Activated CD4-positive, alpha-beta T cell treated with anti-CD3 and anti-CD28 coated beads, Interleukin-2, Interleukin-6, amounts not matched to agents 100 ng/mL and 50 ng/mL, durations not matched to agents 16 hours and 8 hours (primary cell): ENCODE data around the gene RAB31.
"Not testable (repeated sequence)": the region's sequence is repeated elsewhere in the genome, so short reads cannot be mapped to it uniquely, and the experiment has no call there.

Source experiments
- DNase-seq: peaks from one replicate; pipeline ENCODE4 v3.0.0-alpha.2; 2020

Gene RAB31

GRCh38 chr18:9764011-9764481 lies 55.9 kb downstream of the RAB31 start:
- no peak for DNase-seq

- DNase-seq, result no peak
These were observed 57.4 kb downstream of the RAB31 start for GRCh38 chr18:9765501-9765900.

GRCh38 chr18:9766076-9766481 lies 58.0 kb downstream of the RAB31 start:
- DNase-seq, result no peak

DNA sequence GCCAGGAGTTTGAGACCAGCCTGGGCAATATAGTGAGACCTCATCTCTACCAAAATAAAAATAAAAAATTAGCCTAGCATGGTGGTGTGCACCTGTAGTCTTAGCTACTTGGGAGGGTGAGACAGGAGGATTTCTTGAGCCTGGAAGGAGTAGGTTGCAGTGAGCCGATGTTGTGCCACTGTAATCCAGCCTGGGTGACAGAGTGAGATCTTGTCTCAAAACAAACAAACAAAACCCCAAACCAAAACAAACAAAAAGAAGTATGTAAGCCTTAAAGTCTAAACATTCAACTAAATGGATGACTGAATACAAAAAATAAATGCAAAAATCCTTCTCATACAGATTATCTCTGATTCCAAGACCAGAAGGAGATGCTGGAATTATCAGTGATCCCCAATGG lies 58.6 kb downstream of the RAB31 start:
- no peak for DNase-seq

- not testable (repeated sequence) for DNase-seq
These were observed 60.1 kb downstream of the RAB31 start for GRCh38 chr18:9768071-9768691.

GRCh38 chr18:9770111-9770510 lies 62.0 kb downstream of the RAB31 start:
- not testable (repeated sequence) for DNase-seq

GRCh38 chr18:9771261-9771976 lies 63.3 kb downstream of the RAB31 start:
- DNase-seq, result peak; percentile 71

DNA sequence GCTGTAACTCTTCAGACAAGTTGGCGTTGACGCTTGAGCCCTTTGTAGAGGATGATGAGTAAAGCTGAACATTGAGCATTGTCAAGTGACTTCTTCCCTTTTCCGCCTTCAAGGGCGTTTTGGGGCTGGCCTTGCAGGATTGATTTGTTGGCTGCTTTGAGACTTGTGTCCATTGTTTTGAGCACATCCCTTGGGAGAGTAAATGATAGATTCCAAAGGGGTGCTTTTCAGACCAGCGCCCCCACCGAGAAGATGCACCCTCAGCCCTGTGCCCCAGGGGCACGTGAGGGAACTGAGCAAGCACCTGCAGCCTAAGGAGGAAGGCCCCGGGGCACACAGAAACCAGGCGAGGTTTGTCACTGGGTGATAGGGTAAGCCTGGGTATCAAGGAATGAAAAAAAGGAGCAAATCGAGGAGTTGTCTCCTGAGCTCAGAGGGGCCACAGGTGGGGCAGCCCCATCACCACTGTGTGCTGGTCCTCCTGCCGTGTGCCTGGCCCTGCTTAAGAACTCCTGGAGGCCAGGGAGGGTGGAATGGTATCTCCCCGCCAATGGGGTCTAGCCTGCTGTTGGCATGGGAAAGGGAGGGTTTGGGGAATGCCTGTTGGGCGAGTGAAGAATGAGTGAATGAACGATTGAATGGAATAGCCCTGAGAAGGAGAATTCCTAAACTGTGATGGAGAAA lies 64.0 kb downstream of the RAB31 start:
- no peak for DNase-seq

DNA sequence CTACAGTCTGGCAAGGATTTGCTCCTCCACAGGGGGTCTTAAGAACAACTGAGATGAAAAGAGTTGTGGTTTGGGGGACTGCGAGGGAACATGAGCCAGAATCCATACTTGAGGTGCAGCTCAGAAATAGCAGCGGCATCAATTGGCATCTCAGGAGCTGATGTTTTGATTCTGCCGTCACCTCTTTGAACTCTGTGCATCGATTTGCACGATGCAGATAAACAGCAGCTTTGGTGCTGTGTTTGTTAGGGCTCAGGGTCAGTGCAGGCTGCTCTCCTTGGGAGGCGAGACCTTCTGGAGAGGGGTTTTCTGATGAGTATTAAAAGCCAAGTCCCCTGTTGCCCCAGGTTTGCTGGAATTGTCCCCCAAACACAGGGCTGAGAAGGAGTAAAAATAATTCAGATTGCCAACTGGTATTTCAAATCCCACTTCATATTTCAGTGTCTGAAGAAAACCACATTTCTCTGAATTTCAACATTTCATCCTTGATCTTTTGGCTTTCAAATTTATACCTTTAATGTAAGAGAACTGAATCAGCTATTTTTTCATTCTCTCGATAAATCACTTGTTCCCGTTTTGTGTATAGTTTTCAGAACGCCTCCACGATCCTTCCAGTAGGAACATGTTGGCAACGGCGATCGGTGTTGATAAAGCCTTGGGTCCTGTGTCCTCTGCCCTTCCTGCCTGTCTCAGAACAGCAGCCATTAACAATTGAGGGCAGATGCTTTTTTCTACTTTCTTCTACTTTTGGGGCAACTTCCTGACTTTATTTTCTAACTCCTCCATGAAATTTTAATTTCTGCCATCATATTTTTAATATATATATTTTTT lies 65.0 kb downstream of the RAB31 start:
- DNase-seq, result no peak

DNA sequence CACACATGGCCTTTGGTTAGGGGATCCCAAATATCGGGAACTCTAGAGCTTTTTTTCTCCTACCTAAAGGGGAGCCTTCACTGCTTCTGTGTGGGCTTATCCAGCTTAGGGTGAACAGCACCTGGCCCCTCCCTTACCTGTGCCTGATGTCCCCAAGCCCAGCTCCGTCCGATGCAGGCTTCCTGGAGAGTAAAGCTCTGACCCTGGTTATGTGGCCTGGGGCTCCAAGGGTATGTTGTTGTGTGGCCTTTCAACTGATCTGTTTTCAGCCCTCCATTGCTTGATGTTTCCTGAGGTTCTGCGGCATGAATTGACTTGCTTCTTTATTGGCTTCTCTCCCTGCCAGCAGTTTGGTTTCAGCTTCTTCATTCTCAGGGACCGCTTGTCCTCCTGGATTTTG lies 66.0 kb downstream of the RAB31 start:
- no peak for DNase-seq

DNA sequence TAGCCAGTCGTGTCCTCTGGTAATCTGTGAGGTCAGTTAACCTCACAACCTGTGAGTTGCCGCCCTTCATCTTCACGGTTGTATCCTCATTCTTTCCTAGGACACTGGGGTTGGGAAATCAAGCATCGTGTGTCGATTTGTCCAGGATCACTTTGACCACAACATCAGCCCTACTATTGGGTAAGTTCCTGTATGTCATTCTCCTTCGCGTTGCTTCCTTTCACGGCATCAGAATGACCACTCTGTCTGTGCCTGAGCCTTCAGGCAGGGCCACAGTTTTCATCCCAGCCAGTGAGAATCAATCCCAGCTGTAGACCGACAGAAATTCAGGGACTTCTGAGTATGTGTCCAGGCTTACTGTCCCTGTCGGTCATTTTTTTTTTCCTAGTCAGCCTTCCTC lies 67.1 kb downstream of the RAB31 start:
- DNase-seq, result no peak

GRCh38 chr18:9779630-9780029 lies 71.5 kb downstream of the RAB31 start:
- DNase-seq, result no peak

- no peak for DNase-seq
These were observed 74.2 kb downstream of the RAB31 start for GRCh38 chr18:9782073-9782857.

DNA sequence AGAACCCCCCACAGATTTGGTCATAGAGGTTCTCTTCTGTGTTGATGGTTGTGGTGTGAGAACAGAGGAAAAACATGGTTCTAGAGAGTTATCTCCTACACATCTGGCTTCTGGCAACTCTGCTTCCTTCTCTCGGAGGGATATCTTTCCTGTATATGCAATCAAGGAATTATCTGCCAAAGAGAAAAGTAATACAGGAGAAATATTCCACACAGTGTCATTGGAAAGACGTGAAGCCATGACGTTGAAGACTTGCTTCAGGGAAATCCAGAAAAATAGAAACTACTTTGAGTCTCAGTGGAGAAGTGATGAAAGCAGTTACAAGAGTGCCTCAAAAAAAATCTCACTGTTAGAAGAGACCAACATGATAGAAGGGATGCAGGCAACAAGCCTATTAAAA lies 78.5 kb downstream of the RAB31 start:
- DNase-seq, result no peak

DNA sequence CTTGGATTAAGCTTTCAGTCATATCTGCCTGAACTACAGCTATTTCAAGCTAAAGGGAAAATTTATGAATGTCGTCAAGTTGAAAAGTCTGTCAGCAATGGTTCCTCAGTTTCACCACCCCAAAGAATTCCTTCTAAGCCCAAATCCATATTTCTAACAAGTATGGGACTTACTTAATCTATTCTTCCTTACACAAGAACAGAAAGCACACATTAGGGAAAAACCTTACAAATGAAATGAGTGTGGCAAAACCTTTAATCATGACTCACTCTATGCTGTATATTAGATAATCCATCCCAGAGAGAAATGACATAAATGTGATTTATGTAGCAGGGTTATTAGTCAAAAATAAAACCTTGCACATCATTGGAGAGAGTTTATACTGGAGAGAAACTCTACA lies 78.9 kb downstream of the RAB31 start:
- no peak for DNase-seq

GRCh38 chr18:9787712-9788111 lies 79.6 kb downstream of the RAB31 start:
- DNase-seq, result no peak

GRCh38 chr18:9788140-9788539 lies 80.0 kb downstream of the RAB31 start:
- DNase-seq, result no peak

DNA sequence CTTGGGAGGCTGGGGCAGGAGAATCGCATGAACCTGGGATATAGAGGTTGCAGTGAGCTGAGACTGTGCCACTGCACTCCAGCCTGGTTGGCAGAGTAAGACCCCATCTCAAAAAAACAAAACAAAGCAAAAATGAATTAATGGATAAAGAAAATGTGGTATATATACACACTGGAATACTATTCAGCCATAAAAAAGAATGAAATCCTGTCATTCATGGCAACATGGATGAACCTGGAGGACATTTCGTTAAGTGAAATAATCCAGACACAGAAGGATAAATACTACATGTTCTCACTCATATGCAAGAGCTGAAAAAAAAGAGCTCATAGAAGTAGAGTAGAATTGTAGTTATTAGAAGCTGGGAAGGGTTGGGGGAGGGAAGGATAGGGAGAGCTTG lies 80.8 kb downstream of the RAB31 start:
- DNase-seq, result no peak

DNA sequence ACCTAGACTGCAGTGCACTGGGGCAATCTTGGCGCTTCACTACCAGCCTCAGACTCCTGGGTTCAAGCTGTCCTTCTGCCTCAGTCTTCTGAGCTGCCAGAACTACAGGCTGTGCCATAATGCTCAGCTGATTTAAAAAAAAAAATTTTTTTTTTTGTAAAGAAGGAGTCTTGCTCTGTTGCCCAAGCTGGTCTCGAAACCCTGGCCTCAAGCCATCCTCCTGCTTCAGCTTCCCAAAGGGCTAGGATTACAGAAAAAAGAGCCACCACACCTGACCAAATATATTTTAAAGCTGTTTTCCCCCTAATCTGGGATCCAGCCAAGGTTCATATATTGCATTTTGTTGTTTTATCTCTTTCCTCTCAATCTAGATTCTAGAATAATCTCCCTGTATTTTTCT lies 82.2 kb downstream of the RAB31 start:
- DNase-seq, result no peak

GRCh38 chr18:9791991-9792390 lies 83.9 kb downstream of the RAB31 start:
- DNase-seq, result no peak

- DNase-seq, result peak; percentile 40
These were observed 84.6 kb downstream of the RAB31 start for GRCh38 chr18:9792565-9793245.

- DNase-seq, result no peak
These were observed 87.9 kb downstream of the RAB31 start for GRCh38 chr18:9796011-9796410.
